HepG2 (cell line): Measurements from ENCODE around the gene KLHDC4. TPM values are rescaled to one million over a fixed set of nuclear protein-coding genes. Genes with fewer than 3 reads are reported as not detected.

ENCODE experiments used
- AHR ChIP-seq: IDR thresholded peaks from 2 replicates; pipeline ENCODE4 v1.6.1; 2018; ENCODE audit warnings: missing genetic modification reagents, missing compliant biosample characterization
- FOXM1 ChIP-seq: sonication (generic); formaldehyde crosslinking; IDR thresholded peaks from 2 replicates; pipeline ENCODE4 v1.5.0; 2020; ENCODE audit warnings: missing genetic modification reagents
- HNRNPUL1 ChIP-seq: fragments of 200-400 bp; formaldehyde crosslinking; IDR thresholded peaks from 2 replicates; pipeline ENCODE4 v1.6.1; 2017; ENCODE audit warnings: low read depth, mild to moderate bottlenecking, low read length, moderate library complexity
- MNT ChIP-seq: fragments of 450-650 bp; IDR thresholded peaks from 2 replicates; pipeline ENCODE4 v1.6.1; 2016
- MYC ChIP-seq: sonication (generic); formaldehyde crosslinking; IDR thresholded peaks from 2 replicates; pipeline ENCODE4 v1.9.0; 2021; ENCODE audit warnings: missing genetic modification reagents, borderline replicate concordance
- PREB ChIP-seq: sonication (generic); formaldehyde crosslinking; IDR thresholded peaks from 2 replicates; pipeline ENCODE4 v1.4.0; 2020; ENCODE audit warnings: missing genetic modification reagents
- RERE ChIP-seq: IDR thresholded peaks from 2 replicates; pipeline ENCODE4 v1.6.1; 2016; ENCODE audit warnings: low read depth, missing genetic modification reagents, missing compliant biosample characterization
- SALL1 ChIP-seq: sonication (generic); formaldehyde crosslinking; IDR thresholded peaks from 2 replicates; pipeline ENCODE4 v1.8.0; 2022; ENCODE audit warnings: mild to moderate bottlenecking, missing genetic modification reagents
- SMARCC2 ChIP-seq: fragments of 450-650 bp; IDR thresholded peaks from 2 replicates; pipeline ENCODE4 v1.6.1; 2017; ENCODE audit warnings: antibody characterized with exemption, mild to moderate bottlenecking
- THAP7 ChIP-seq: sonication (generic); formaldehyde crosslinking; IDR thresholded peaks from 2 replicates; pipeline ENCODE4 v1.8.1; 2023; ENCODE audit warnings: mild to moderate bottlenecking, missing genetic modification reagents
- ZNF225 ChIP-seq: sonication (generic); formaldehyde crosslinking; IDR thresholded peaks from 2 replicates; pipeline ENCODE4 v1.4.0; 2020; ENCODE audit warnings: mild to moderate bottlenecking, missing genetic modification reagents
- ZNF451 ChIP-seq: sonication (generic); formaldehyde crosslinking; IDR thresholded peaks from 2 replicates; pipeline ENCODE4 v1.5.0; 2020; ENCODE audit warnings: mild to moderate bottlenecking, missing genetic modification reagents
- ZNF512B ChIP-seq: sonication (generic); formaldehyde crosslinking; IDR thresholded peaks from 2 replicates; pipeline ENCODE4 v1.5.1; 2020; ENCODE audit warnings: missing genetic modification reagents, mild to moderate bottlenecking, borderline replicate concordance
- ZNF782 ChIP-seq: sonication (generic); formaldehyde crosslinking; IDR thresholded peaks from 2 replicates; pipeline ENCODE4 v1.4.0; 2020; ENCODE audit warnings: missing genetic modification reagents, mild to moderate bottlenecking, borderline replicate concordance
- ZUFSP ChIP-seq: sonication (generic); formaldehyde crosslinking; IDR thresholded peaks from 2 replicates; pipeline ENCODE4 v1.9.0; 2021; ENCODE audit warnings: missing genetic modification reagents, mild to moderate bottlenecking, borderline replicate concordance
- polyA plus RNA-seq, 8 experiments: library from polyadenylated mRNA; depleted of rRNA in 3 of 8; stranded (reverse) in 7 of 8; unstranded in 1 of 8; fragments of >200 nt; fragmentation: Illumina TruSeq in 4 of 8; extraction: Trizol in 4 of 8; gene quantifications; 2 replicates each; pipeline versions ENCODE4 v1.2.1 to v1.2.3, GENCODE V29; 2011 to 2016; ENCODE audit warnings: low read depth in 4 of 8, missing spikeins in 1 of 8, mixed read lengths in 1 of 8; ENCODE audit not compliant: insufficient read depth in 1 of 8
- total RNA-seq, 5 experiments: library from RNA; depleted of rRNA; stranded (reverse); fragments of >200 nt; fragmentation: Illumina TruSeq; extraction: Trizol; gene quantifications; 2 replicates each; pipeline ENCODE4 v1.2.3, GENCODE V29; 2016; ENCODE audit warnings: low read depth in 1 of 5

The KLHDC4 gene
- total and polyA plus RNA-seq, 2 of the 13 experiments (the other 11 are each of a cell fraction or from before 2014, with no cell fraction given), result 18.7 to 31.8 TPM

GRCh38 chr16:87765776-87766484, at the start of gene KLHDC4 (continued):
- peak; percentile 80 for TF ChIP-seq MNT
- no peak for TF ChIP-seq HNRNPUL1
- TF ChIP-seq SMARCC2, result no peak
- peak; percentile 23; the same call in 1 of the 2 replicates for TF ChIP-seq RERE (CRISPR knock-in tag)
- peak; percentile 79 for TF ChIP-seq SALL1 (CRISPR knock-in tag)
- no peak for TF ChIP-seq ZNF782 (CRISPR knock-in tag)
- TF ChIP-seq THAP7 (CRISPR knock-in tag), result no peak
- TF ChIP-seq ZUFSP (CRISPR knock-in tag), result no peak
- peak; percentile 78; the same call in 1 of the 2 replicates for TF ChIP-seq AHR (CRISPR knock-in tag)
- peak; percentile 17; the same call in 1 of the 2 replicates for TF ChIP-seq ZNF225 (CRISPR knock-in tag)
- no peak for TF ChIP-seq ZNF512B (CRISPR knock-in tag)
- peak; percentile 88; the same call in 1 of the 2 replicates for TF ChIP-seq MYC (CRISPR knock-in tag)
- 0 out of 2 replicates have a peak, but pooled peaks have one; percentile 10 for TF ChIP-seq FOXM1 (CRISPR knock-in tag)
- no peak for TF ChIP-seq ZNF451
- TF ChIP-seq PREB (CRISPR knock-in tag), result no peak
